BLaER1 (cell line): Measurements from ENCODE around the gene SYNPO2L.

Experiments used
- H3K27ac ChIP-seq: shearing (Covaris generic); formaldehyde crosslinking; 2 replicates; pipeline ENCODE4 v1.8.1; 2022
- H3K27me3 ChIP-seq: shearing (Covaris generic); formaldehyde crosslinking; 2 replicates; pipeline ENCODE4 v1.8.1; 2022
- H3K36me3 ChIP-seq: shearing (Covaris generic); formaldehyde crosslinking; 2 replicates; pipeline ENCODE4 v1.8.1; 2022
- H3K4me1 ChIP-seq: shearing (Covaris generic); formaldehyde crosslinking; 2 replicates; pipeline ENCODE4 v1.8.1; 2022
- H3K4me2 ChIP-seq: shearing (Covaris generic); formaldehyde crosslinking; 2 replicates; pipeline ENCODE4 v1.8.1; 2022
- H3K4me3 ChIP-seq: shearing (Covaris generic); formaldehyde crosslinking; 2 replicates; pipeline ENCODE4 v1.8.1; 2022
- H3K9ac ChIP-seq: shearing (Covaris generic); formaldehyde crosslinking; 2 replicates; pipeline ENCODE4 v1.8.1; 2022
- H3K9me3 ChIP-seq: shearing (Covaris generic); formaldehyde crosslinking; 2 replicates; pipeline ENCODE4 v1.8.1; 2022
- H4K20me1 ChIP-seq: shearing (Covaris generic); formaldehyde crosslinking; 2 replicates; pipeline ENCODE4 v1.8.1; 2022
- Cebpa-rat ChIP-seq: shearing (Covaris generic); IDR thresholded peaks from 2 replicates; pipeline ENCODE4 v1.8.1; 2022

Gene SYNPO2L

DNA sequence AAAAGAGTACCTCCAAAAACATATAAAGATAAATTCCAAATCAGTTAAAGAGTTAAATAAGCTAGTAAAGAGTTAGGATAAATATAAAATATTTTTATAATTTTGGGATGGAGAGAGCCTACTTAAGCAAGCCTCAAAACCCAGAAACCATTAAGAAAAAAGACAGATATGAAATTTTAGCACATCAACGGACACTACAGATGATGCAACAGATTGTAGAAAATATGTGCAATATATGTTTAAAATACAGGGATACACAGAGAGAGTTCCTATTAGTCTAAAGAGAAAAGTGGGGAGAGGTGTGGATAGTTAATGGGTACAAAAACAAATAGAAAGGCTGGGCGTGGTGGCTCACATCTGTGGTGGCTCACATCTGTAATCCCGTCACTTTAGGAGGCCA is 41.1 kb downstream of the SYNPO2L start:
- Histone ChIP-seq H3K27ac (no peak overlapping the region), H3K9ac (no peak overlapping the region), H3K4me1 (peaks cover 11% of the 10 kb centered on the region), H3K27me3 (no peaks in the 10 kb centered on the region), H3K4me3 (no peak overlapping the region), H3K9me3 (no peaks in the 10 kb centered on the region), H3K36me3 (no peaks in the 10 kb centered on the region), H3K4me2 (no peak overlapping the region), H4K20me1 (no peaks in the 10 kb centered on the region)
- TF ChIP-seq Cebpa-rat, result no peak

DNA sequence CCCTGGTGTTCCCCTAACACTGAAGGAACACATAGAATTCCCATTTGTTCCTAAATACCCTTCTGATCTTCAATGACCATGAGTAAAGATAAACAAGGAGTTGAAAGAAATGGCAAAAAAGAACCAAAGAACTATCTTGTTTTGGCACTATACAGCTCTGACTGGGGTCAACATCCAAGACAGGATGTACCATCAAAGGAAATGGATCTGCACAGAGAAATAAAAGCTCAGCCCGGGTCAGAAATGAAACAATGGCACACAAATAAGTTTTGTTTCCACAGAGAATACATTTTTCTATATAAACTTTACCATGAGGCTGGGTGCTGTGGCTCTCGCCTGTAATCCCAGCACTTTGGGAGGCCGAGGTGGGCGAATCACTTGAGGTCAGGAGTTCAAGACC is 46.7 kb downstream of the SYNPO2L start:
- H3K27me3 ChIP-seq, result no peaks in the 10 kb centered on the region

DNA sequence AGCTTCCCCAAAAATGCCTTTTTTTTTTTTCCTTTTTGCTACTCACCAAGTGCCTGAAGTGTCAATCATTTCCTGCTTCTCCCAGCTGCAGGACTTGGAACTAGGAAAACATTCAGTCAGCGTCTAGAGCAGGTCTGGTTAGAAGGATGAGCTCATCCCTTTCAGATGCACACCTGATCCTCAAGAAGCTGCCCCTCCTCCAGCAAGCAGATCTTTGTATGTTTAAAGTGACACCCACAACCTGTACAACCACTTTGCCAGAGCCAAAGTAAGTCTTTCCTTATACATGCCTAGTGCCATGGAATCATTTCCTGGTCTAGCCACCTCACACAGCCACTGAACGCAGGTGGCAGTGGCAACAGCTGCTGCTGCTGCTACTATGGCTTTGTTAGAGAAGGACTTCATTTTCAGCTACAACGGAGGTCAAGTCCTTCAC is 54.3 kb downstream of the SYNPO2L start:
- Histone ChIP-seq H3K27ac (no peak overlapping the region), H4K20me1 (no peaks in the 10 kb centered on the region), H3K4me1 (no peaks in the 10 kb centered on the region), H3K27me3 (no peaks in the 10 kb centered on the region), H3K4me2 (no peak overlapping the region), H3K4me3 (no peak overlapping the region), H3K9me3 (no peaks in the 10 kb centered on the region), H3K9ac (no peak overlapping the region), H3K36me3 (no peaks in the 10 kb centered on the region)
- TF ChIP-seq Cebpa-rat, result no peak

More for the DNA sequence above, 46.7 kb downstream of the SYNPO2L start:
- Histone ChIP-seq H3K4me2 (no peak overlapping the region), H4K20me1 (no peaks in the 10 kb centered on the region), H3K9me3 (no peaks in the 10 kb centered on the region), H3K4me3 (no peak overlapping the region), H3K27ac (no peak overlapping the region), H3K9ac (no peak overlapping the region), H3K36me3 (no peaks in the 10 kb centered on the region), H3K4me1 (peaks cover 6% of the 10 kb centered on the region; the same call in 1 of the 2 replicates)
- no peak for TF ChIP-seq Cebpa-rat

DNA sequence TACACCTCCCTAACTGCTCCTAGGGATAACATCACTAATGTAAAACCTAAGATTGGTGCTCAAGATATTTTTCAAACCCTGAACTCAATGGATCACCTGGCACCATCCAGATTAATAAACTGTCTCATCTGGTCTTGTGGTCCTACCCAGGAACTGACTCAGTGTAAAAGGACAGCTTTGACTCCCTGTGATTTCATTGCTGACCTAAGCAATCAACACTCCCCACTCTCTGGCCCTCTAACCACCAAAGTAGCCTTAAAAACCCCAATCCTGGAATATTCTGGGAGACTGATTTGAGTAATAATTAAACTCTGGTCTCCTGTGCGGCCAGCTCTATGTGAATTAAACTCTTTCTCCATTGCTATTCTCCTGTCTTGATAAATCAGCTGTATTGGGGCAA is 58.5 kb downstream of the SYNPO2L start:
- no peaks in the 10 kb centered on the region for H3K36me3 ChIP-seq
- TF ChIP-seq Cebpa-rat, result no peak
- H4K20me1 ChIP-seq, result no peaks in the 10 kb centered on the region
- no peak overlapping the region for H3K27ac ChIP-seq
- H3K4me1 ChIP-seq, result peaks cover 2% of the 10 kb centered on the region
- H3K4me2 ChIP-seq, result no peak overlapping the region
- H3K9me3 ChIP-seq, result no peaks in the 10 kb centered on the region
- no peaks in the 10 kb centered on the region for H3K27me3 ChIP-seq
- H3K4me3 ChIP-seq, result no peak overlapping the region
- no peak overlapping the region for H3K9ac ChIP-seq
